ENCODE measurements around the gene CCDC15. TPM values are rescaled to one million over a fixed set of nuclear protein-coding genes. Genes with fewer than 3 reads are reported as not detected.

The CCDC15 gene
- total and polyA plus RNA-seq, 9 donors = 0.82 to 1.9 (median 1.1) TPM

- peak in 1 of 5 donors; percentile 31 for DNase-seq
- Histone ChIP-seq H3K27me3 (no peaks in the 10 kb centered on the region), H3K36me3 (no peaks in the 10 kb centered on the region), H3K4me1 (ENCODE audit: insufficient read depth) (no peaks in the 10 kb centered on the region), H3K9me3 (no peaks in the 10 kb centered on the region), H3K27ac (no peak overlapping the region), H3K4me3 (no peak overlapping the region)
- 64 to 71% (median 66%) methylated on average over 10 of the region's 10 CpGs for WGBS, 3 donors
- intact Hi-C loops (cut with DNase I) = no loop called here
- TF ChIP-seq POLR2A (IDR thresholded peaks at IDR 0.05) (no peak), EP300 (IDR thresholded peaks at IDR 0.05) (no peak), CTCF (IDR thresholded peaks at IDR 0.05) (no peak)
Observed at GRCh38 chr11:125082611-125083311, 128.8 kb downstream of the CCDC15 start.

GRCh38 chr11:125083312-125084056, 129.5 kb downstream of the CCDC15 start:
- 59 to 69% (median 66%) methylated on average over 11 of the region's 11 CpGs for WGBS, 3 donors
- peak in 1 of 5 donors; percentile 21 for DNase-seq
- Histone ChIP-seq H3K27ac (no peak overlapping the region), H3K36me3 (no peaks in the 10 kb centered on the region), H3K27me3 (no peaks in the 10 kb centered on the region), H3K9me3 (no peaks in the 10 kb centered on the region), H3K4me3 (no peak overlapping the region), H3K4me1 (ENCODE audit: insufficient read depth) (no peaks in the 10 kb centered on the region)
- intact Hi-C loops (cut with DNase I) = no loop called here
- TF ChIP-seq POLR2A (IDR thresholded peaks at IDR 0.05) = no peak
- TF ChIP-seq CTCF (IDR thresholded peaks at IDR 0.05) = no peak
- TF ChIP-seq EP300 (IDR thresholded peaks at IDR 0.05) = no peak

GRCh38 chr11:125084057-125084416, 130.0 kb downstream of the CCDC15 start:
- WGBS, 3 donors = 92 to 96% (median 93%) methylated on average over 11 of the region's 11 CpGs

GRCh38 chr11:125084761-125085231, 130.8 kb downstream of the CCDC15 start:
- no peaks in the 10 kb centered on the region for H3K27me3 ChIP-seq
- WGBS, 3 donors = 80 to 81% (median 81%) methylated on average over 8 of the region's 8 CpGs

More at GRCh38 chr11:125084057-125084416, 130.0 kb downstream of the CCDC15 start:
- H3K4me3 ChIP-seq = no peak overlapping the region
- no peaks in the 10 kb centered on the region for H3K9me3 ChIP-seq
- intact Hi-C loops (cut with DNase I) = no loop called here
- H3K27ac ChIP-seq = no peak overlapping the region
- no peaks in the 10 kb centered on the region for H3K4me1 ChIP-seq (ENCODE audit: insufficient read depth)
- DNase-seq = peak in 1 of 5 donors; percentile 29
- H3K36me3 ChIP-seq = no peaks in the 10 kb centered on the region
- no peak for TF ChIP-seq CTCF (IDR thresholded peaks at IDR 0.05)
- no peak for TF ChIP-seq POLR2A (IDR thresholded peaks at IDR 0.05)
- TF ChIP-seq EP300 (IDR thresholded peaks at IDR 0.05) = no peak
- no peaks in the 10 kb centered on the region for H3K27me3 ChIP-seq

More at GRCh38 chr11:125084761-125085231, 130.8 kb downstream of the CCDC15 start:
- DNase-seq = peak in 1 of 5 donors; percentile 19
- Histone ChIP-seq H3K9me3 (no peaks in the 10 kb centered on the region), H3K4me1 (ENCODE audit: insufficient read depth) (no peaks in the 10 kb centered on the region), H3K36me3 (no peaks in the 10 kb centered on the region), H3K4me3 (no peak overlapping the region), H3K27ac (no peak overlapping the region)
- intact Hi-C loops (cut with DNase I) = no loop called here
- TF ChIP-seq POLR2A (IDR thresholded peaks at IDR 0.05) = no peak
- no peak for TF ChIP-seq CTCF (IDR thresholded peaks at IDR 0.05)

Measured in ovary (tissue), 9 donors.